Astrocyte (in vitro differentiated cells and primary cell): Measurements from ENCODE around the gene VKORC1. TPM values are rescaled to one million over a fixed set of nuclear protein-coding genes. Genes with fewer than 3 reads are reported as not detected.

ENCODE experiments used
- DNase-seq: peaks from one replicate; pipeline ENCODE4 v3.0.0-alpha.2; 2010; ENCODE audit warnings: low read depth
- FAIRE-seq: peaks from 2 replicates; lab custom pipeline; 2011; peaks lifted over from hg19 to GRCh38; lab: Jason Lieb, UNC
- H2AFZ ChIP-seq: 2 replicates; pipeline ENCODE4 v1.6.0; 2012; ENCODE audit warnings: low read depth, low read length, inconsistent platforms
- H3K27ac ChIP-seq: 2 replicates; pipeline ENCODE4 v1.5.1; 2011; ENCODE audit warnings: low read depth, low read length, inconsistent platforms
- H3K27me3 ChIP-seq: 2 replicates; pipeline ENCODE4 v1.6.0; 2011; ENCODE audit warnings: low read length, inconsistent platforms; ENCODE audit not compliant: insufficient read depth
- H3K36me3 ChIP-seq: 2 replicates; pipeline ENCODE4 v1.5.1; 2011; ENCODE audit warnings: low read length, inconsistent platforms; ENCODE audit not compliant: insufficient read depth
- H3K4me1 ChIP-seq: 2 replicates; pipeline ENCODE4 v1.5.1; 2011; ENCODE audit warnings: low read length, inconsistent platforms; ENCODE audit not compliant: insufficient read depth
- H3K4me2 ChIP-seq: 2 replicates; pipeline ENCODE4 v1.6.0; 2012; ENCODE audit warnings: low read length, inconsistent platforms
- H3K4me3 ChIP-seq: 2 replicates; pipeline ENCODE4 v1.5.1; 2011; ENCODE audit warnings: low read depth, mild to moderate bottlenecking, low read length, inconsistent platforms; ENCODE audit not compliant: insufficient read depth
- H3K79me2 ChIP-seq: 2 replicates; pipeline ENCODE4 v1.6.0; 2012; ENCODE audit warnings: mild to moderate bottlenecking, low read length, inconsistent platforms; ENCODE audit not compliant: insufficient read depth
- H3K9ac ChIP-seq: 2 replicates; pipeline ENCODE4 v1.6.0; 2012; ENCODE audit warnings: mild to moderate bottlenecking, low read length, inconsistent platforms
- H3K9me3 ChIP-seq: 2 replicates; pipeline ENCODE4 v1.5.1; 2012; ENCODE audit warnings: low read depth, mild to moderate bottlenecking, low read length, inconsistent platforms; ENCODE audit not compliant: insufficient read depth
- H4K20me1 ChIP-seq: 2 replicates; pipeline ENCODE4 v1.6.0; 2012; ENCODE audit warnings: low read length, inconsistent platforms; ENCODE audit not compliant: insufficient read depth
- H3K27ac Mint-ChIP-seq: one replicate; pipeline ENCODE4 v1.8.0; 2021; ENCODE audit warnings: mild to moderate bottlenecking, mixed read lengths; ENCODE audit not compliant: unreplicated experiment
- H3K27me3 Mint-ChIP-seq: one replicate; pipeline ENCODE4 v1.8.0; 2021; ENCODE audit warnings: low read depth, mixed read lengths; ENCODE audit not compliant: unreplicated experiment
- H3K36me3 Mint-ChIP-seq: one replicate; pipeline ENCODE4 v1.8.0; 2021; ENCODE audit warnings: low read depth, mixed read lengths; ENCODE audit not compliant: unreplicated experiment
- H3K4me1 Mint-ChIP-seq: one replicate; pipeline ENCODE4 v1.8.0; 2021; ENCODE audit warnings: low read depth, mixed read lengths; ENCODE audit not compliant: unreplicated experiment
- H3K4me3 Mint-ChIP-seq: one replicate; pipeline ENCODE4 v1.8.0; 2021; ENCODE audit warnings: mild to moderate bottlenecking, moderate library complexity, mixed read lengths; ENCODE audit not compliant: unreplicated experiment
- H3K9me3 Mint-ChIP-seq: one replicate; pipeline ENCODE4 v1.8.0; 2021; ENCODE audit warnings: mild to moderate bottlenecking, mixed read lengths; ENCODE audit not compliant: unreplicated experiment
- CTCF ChIP-seq: IDR thresholded peaks from 2 replicates; pipeline ENCODE4 v1.5.1; 2011; ENCODE audit warnings: low read depth, mild to moderate bottlenecking, inconsistent platforms, low read length, moderate library complexity; ENCODE audit not compliant: insufficient read depth
- EZH2 ChIP-seq: IDR thresholded peaks from 2 replicates; pipeline ENCODE4 v1.6.1; 2012; ENCODE audit warnings: mild to moderate bottlenecking, low read length, inconsistent platforms; ENCODE audit not compliant: insufficient read depth
- total RNA-seq: library from RNA; stranded (reverse); gene quantifications from 2 replicates; pipeline ENCODE4 v1.2.1, GENCODE V29; 2021

The VKORC1 gene
- total RNA-seq, 1 donor from 2014 or later, result 133 TPM

DNA sequence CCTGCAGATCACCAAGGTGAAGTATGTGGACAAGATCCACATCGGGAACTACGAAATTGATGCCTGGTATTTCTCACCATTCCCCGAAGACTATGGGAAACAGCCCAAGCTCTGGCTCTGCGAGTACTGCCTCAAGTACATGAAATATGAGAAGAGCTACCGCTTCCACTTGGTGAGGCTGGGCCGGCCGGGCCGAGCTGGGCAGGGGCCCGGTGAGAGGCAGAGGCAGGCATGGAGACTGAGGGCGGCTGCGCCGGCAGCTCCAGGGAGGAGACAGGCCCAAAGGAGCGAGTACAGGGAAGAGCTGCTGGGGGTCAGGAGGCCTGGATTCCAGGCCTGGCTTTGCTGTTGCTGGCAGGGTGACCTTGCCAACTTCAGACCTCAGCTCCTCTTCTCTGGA is 32.6 kb upstream of the VKORC1 start:
- Histone ChIP-seq H4K20me1 (no peaks in the 10 kb centered on the region), H3K4me1 (peaks cover 4% of the 10 kb centered on the region), H3K27ac (no peak overlapping the region), H3K9ac (no peak overlapping the region), H3K9me3 (no peaks in the 10 kb centered on the region), H3K4me2 (no peak overlapping the region), H3K36me3 (peaks cover 2% of the 10 kb centered on the region), H3K27me3 (no peaks in the 10 kb centered on the region), H2AFZ (no peak overlapping the region), H3K4me3 (no peak overlapping the region), H3K79me2 (no peaks in the 10 kb centered on the region)
- TF ChIP-seq CTCF (no peak), EZH2 (no peak)
- Mint-ChIP-seq H3K27ac (no peak overlapping the region), H3K4me3 (no peak overlapping the region), H3K9me3 (no peaks in the 10 kb centered on the region), H3K36me3 (peaks cover 16% of the 10 kb centered on the region), H3K4me1 (no peaks in the 10 kb centered on the region), H3K27me3 (no peaks in the 10 kb centered on the region)
- DNase-seq (no peak), FAIRE-seq (no peak)

DNA sequence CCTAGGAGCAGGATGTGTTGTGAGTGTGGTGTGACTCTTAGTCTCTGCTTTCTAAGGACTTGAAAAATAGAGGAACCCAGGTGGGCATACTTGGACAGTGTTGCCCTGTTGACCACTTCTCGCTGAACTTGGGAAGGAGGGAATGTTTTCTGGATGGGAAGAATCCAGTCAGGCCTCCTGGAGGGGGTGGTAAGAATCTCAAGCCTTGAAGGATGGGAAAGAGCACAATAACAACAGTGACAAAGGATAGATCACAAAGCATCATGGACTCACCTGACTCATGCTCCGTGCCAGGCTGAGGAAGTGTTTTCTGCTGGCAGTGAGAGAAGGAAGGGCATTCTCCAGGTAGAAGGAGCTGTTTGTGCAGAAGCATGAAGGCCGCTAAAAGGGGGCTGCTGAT is 31.2 kb upstream of the VKORC1 start:
- Mint-ChIP-seq H3K27me3 (no peaks in the 10 kb centered on the region), H3K4me1 (no peaks in the 10 kb centered on the region), H3K9me3 (no peaks in the 10 kb centered on the region), H3K27ac (no peak overlapping the region), H3K36me3 (peaks cover 13% of the 10 kb centered on the region), H3K4me3 (peak overlapping the region; percentile 54)
- peaks cover 9% of the 10 kb centered on the region for H3K36me3 ChIP-seq
- no peaks in the 10 kb centered on the region for H3K9me3 ChIP-seq
- no peak overlapping the region for H3K9ac ChIP-seq
- H3K79me2 ChIP-seq, result no peaks in the 10 kb centered on the region
- H3K27ac ChIP-seq, result no peak overlapping the region
- peaks cover 4% of the 10 kb centered on the region for H3K4me1 ChIP-seq
- H2AFZ ChIP-seq, result no peak overlapping the region
- no peak overlapping the region for H3K4me2 ChIP-seq
- H3K4me3 ChIP-seq, result no peak overlapping the region
- no peaks in the 10 kb centered on the region for H4K20me1 ChIP-seq
- no peaks in the 10 kb centered on the region for H3K27me3 ChIP-seq
- TF ChIP-seq EZH2 (no peak), CTCF (no peak)
- FAIRE-seq, result no peak
- no peak for DNase-seq

GRCh38 chr16:31120129-31120528 is 25.5 kb upstream of the VKORC1 start:
- H3K27ac Mint-ChIP-seq, result no peak overlapping the region
- H3K9me3 ChIP-seq, result no peaks in the 10 kb centered on the region
- no peaks in the 10 kb centered on the region for H3K27me3 ChIP-seq
- H2AFZ ChIP-seq, result no peak overlapping the region
- TF ChIP-seq EZH2, result no peak
- no peak for TF ChIP-seq CTCF
- no peaks in the 10 kb centered on the region for H3K27me3 Mint-ChIP-seq
- H3K4me2 ChIP-seq, result no peak overlapping the region
- no peak overlapping the region for H3K27ac ChIP-seq
- no peak overlapping the region for H3K4me3 Mint-ChIP-seq
- H3K4me3 ChIP-seq, result no peak overlapping the region
- H3K79me2 ChIP-seq, result peaks cover 23% of the 10 kb centered on the region
- no peaks in the 10 kb centered on the region for H3K4me1 Mint-ChIP-seq
- H3K9me3 Mint-ChIP-seq, result no peaks in the 10 kb centered on the region
- H4K20me1 ChIP-seq, result peaks cover 4% of the 10 kb centered on the region
- DNase-seq (no peak), FAIRE-seq (no peak)
- peaks cover 9% of the 10 kb centered on the region for H3K4me1 ChIP-seq
- no peak overlapping the region for H3K9ac ChIP-seq
- peaks cover 1% of the 10 kb centered on the region for H3K36me3 Mint-ChIP-seq
- peaks cover 20% of the 10 kb centered on the region for H3K36me3 ChIP-seq
